Coronary artery (tissue), 2 donors: Measurements from ENCODE around the gene RYR3.

Experiments
- DNase-seq: peaks from one replicate; pipeline ENCODE4 v3.0.0-alpha.2; 2017; ENCODE audit warnings: low spot score
- H3K27ac ChIP-seq, 2 donors: fragments of 200-600 bp; sonication (generic); one replicate each; pipeline ENCODE4 v1.5.1; 2016 to 2019
- H3K4me3 ChIP-seq: fragments of 200-600 bp; sonication (generic); 2 replicates; pipeline ENCODE4 v1.5.1; 2016; ENCODE audit warnings: mild to moderate bottlenecking, moderate library complexity
- CTCF ChIP-seq: fragments of 200-600 bp; sonication (generic); IDR thresholded peaks from one replicate; pipeline ENCODE4 v1.5.1; 2019; ENCODE audit warnings: antibody characterized with exemption

Gene RYR3

DNA sequence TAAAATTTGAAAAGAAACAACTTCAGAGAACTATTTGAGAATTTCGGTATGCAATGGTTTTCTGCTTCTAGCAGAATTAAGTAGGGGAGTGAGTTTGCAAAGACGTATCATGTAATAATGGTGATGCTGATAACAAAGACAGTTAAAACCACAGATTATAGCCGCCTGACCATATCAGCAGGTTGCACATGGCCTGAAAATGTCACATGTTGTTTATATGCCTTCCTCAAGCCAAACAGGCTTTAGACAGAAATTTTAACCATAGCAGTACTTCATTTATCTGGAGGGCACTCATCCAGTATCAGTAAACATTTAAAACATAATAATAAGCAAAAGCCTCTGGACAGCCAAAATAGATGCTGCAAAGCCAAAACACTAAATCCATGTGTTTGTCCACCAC is 131.7 kb downstream of the RYR3 start:
- Histone ChIP-seq H3K27ac (no peak overlapping the region), H3K4me3 (no peak overlapping the region)
- TF ChIP-seq CTCF = no peak
- no peak for DNase-seq

GRCh38 chr15:33443708-33444107 is 132.9 kb downstream of the RYR3 start:
- no peak for TF ChIP-seq CTCF
- DNase-seq = no peak

GRCh38 chr15:33445984-33446383 is 135.2 kb downstream of the RYR3 start:
- no peak overlapping the region for H3K27ac ChIP-seq
- TF ChIP-seq CTCF = no peak
- DNase-seq = no peak
- no peak overlapping the region for H3K4me3 ChIP-seq

More at GRCh38 chr15:33443708-33444107, 132.9 kb downstream of the RYR3 start:
- H3K27ac ChIP-seq = no peak overlapping the region
- no peak overlapping the region for H3K4me3 ChIP-seq

DNA sequence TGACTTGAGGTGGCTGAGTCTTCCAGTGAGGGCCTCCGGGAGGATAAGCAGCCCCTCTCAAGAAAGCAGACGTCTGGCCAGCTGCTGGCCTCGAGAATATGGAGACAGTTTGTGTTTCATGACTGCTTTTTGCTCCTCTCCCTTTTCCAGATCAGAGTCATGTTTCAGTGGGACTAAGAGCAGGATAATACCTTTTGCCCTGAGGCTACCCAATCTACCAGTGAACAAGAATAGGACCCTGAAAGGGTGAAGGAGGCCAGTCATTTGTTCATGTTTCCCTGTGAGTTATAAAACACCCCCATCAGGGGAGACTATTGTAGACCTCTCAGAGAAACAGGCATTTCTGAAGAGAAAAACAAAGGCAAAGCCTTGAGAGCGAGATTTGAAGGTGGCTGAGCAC is 137.4 kb downstream of the RYR3 start:
- no peak overlapping the region for H3K4me3 ChIP-seq
- no peak for DNase-seq
- no peak for TF ChIP-seq CTCF
- no peak overlapping the region for H3K27ac ChIP-seq

DNA sequence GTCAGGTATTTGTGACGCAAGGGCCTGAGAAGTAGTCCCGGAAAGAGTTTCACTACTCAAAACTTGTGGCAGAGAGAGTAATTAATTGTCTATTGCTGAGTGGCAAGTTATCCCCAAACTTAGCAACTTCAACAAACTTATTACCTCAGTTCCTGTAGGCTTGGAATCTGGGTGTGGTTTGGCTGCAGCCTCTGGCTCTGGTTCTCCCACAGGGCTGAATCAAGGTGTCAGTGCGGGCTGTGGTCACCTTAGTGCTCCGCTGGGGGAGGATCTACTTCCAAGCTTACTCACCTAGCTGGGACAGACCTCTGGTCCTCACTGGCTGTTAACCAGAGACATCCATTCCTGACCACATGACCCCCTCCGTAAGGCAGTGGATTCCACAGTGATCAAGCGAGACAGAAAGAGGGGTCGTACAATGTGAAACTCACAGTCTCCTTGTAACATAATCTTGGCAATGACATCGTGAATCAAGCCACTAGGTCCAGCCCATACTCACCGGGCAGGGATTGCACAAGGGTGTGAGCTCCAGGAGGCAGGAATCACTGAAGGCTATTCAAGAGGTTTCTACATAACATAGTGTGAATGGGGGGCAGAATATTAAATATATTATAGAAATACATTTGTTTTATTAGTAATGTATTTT is 138.3 kb downstream of the RYR3 start:
- TF ChIP-seq CTCF = no peak
- DNase-seq = no peak
- H3K27ac ChIP-seq = no peak overlapping the region
- H3K4me3 ChIP-seq = no peak overlapping the region

DNA sequence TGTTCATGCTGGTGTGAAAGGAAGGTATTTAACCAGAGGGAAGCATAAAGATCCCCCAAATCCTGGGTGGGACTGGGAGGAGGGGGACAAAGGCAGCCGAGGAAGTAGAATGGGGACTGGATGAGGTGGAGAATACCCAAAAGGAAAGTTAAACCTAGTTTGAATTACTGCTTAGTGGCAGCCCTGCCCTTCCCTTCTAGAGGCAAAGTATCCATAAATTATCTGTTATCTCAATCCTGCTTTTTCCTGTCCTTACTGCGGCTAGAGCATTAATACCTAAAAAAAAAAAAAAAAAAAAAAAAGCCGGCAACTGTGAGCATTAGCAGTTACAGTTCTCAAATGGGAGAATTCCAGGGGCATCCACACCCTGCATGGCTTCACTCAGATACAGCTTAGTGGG is 139.0 kb downstream of the RYR3 start:
- no peak for TF ChIP-seq CTCF
- no peak overlapping the region for H3K4me3 ChIP-seq
- DNase-seq = no peak

GRCh38 chr15:33451385-33451784 is 140.6 kb downstream of the RYR3 start:
- TF ChIP-seq CTCF = no peak
- DNase-seq = no peak
- H3K4me3 ChIP-seq = no peak overlapping the region
- no peak overlapping the region for H3K27ac ChIP-seq

More for the DNA sequence above, 139.0 kb downstream of the RYR3 start:
- no peak overlapping the region for H3K27ac ChIP-seq
